HCT116 (cell line): Measurements from ENCODE around the gene SAG. TPM values are rescaled to one million over a fixed set of nuclear protein-coding genes. Genes with fewer than 3 reads are reported as not detected.

Experiments
- ATAC-seq: fragments of 200-7000 bp; cut with Tn5 transposase; 2 replicates; pipeline ENCODE4 v1.9.1; 2020; ENCODE audit warnings: mild to moderate bottlenecking, moderate library complexity
- BruUV-seq: library from RNA; stranded (reverse); fragments of 400-500 nt; replicated peaks from 2 replicates; lab custom pipeline; 2021; lab: Mats Ljungman, UMichigan
- CTCF ChIA-PET: fragments of 300-600 bp; sonication (Branson Sonifier 250); formaldehyde crosslinking; loops from one replicate; lab custom pipeline; 2021; ENCODE audit warnings: antibody characterized with exemption; lab: Charles Lee
- POLR2A ChIA-PET: fragments of 300-600, 350-600 bp; sonication (Branson Sonifier 250); formaldehyde crosslinking; loops from one replicate; lab custom pipeline; 2021; ENCODE audit warnings: antibody characterized with exemption; lab: Charles Lee
- RAD21 ChIA-PET, 2 experiments: fragments of 300-600 bp; sonication (Branson Sonifier 250); formaldehyde crosslinking; loops; one replicate each; lab custom pipeline; 2023; ENCODE audit warnings: low total read pairs in 2 of 2; ENCODE audit not compliant: uncharacterized antibody in 2 of 2, unreplicated experiment in 2 of 2, low non-redundant PET in 1 of 2; lab: Charles Lee
- DNase-seq: peaks from one replicate; pipeline ENCODE4 v3.0.0-alpha.2; 2010; ENCODE audit warnings: low read depth, low spot score
- H2AFZ ChIP-seq: fragments of 200-600 bp; shearing (Covaris generic), sonication (generic); 2 replicates; pipeline ENCODE4 v1.6.1; 2017; ENCODE audit warnings: low read depth, mixed run types, mixed read lengths, antibody characterized with exemption, low read length; ENCODE audit not compliant: poor library complexity, severe bottlenecking
- H3K27ac ChIP-seq: 2 replicates; pipeline ENCODE4 v1.5.1; 2012; ENCODE audit warnings: low read depth, low read length
- H3K27me3 ChIP-seq: fragments of 200-600 bp; sonication (generic); 2 replicates; pipeline ENCODE4 v1.6.1; 2016; ENCODE audit warnings: mixed run types, low read length, mixed read lengths; ENCODE audit not compliant: insufficient read depth
- H3K36me3 ChIP-seq, 2 experiments: fragments of 200-500 bp in 1 of 2; fragments of 200-600 bp in 1 of 2; sonication (Bioruptor generic) in 1 of 2; sonication (generic) in 1 of 2; 2 replicates each; pipeline versions ENCODE4 v1.5.1 to v1.6.1; 2014 to 2016; ENCODE audit warnings: low read length in 2 of 2, inconsistent platforms in 1 of 2, mixed read lengths in 1 of 2, mixed run types in 1 of 2; ENCODE audit not compliant: insufficient read depth in 2 of 2, control insufficient read depth in 1 of 2
- H3K4me1 ChIP-seq, 2 experiments: fragments of 200-600 bp in 1 of 2; sonication (generic) in 1 of 2; 2 replicates each; pipeline versions ENCODE4 v1.5.1 to v1.6.1; 2012 to 2017; ENCODE audit warnings: low read length in 2 of 2, inconsistent platforms in 1 of 2, mild to moderate bottlenecking in 1 of 2, mixed read lengths in 1 of 2, mixed run types in 1 of 2, moderate library complexity in 1 of 2; ENCODE audit not compliant: insufficient read depth in 2 of 2, control insufficient read depth in 1 of 2
- H3K4me2 ChIP-seq: fragments of 200-600 bp; sonication (generic); 2 replicates; pipeline ENCODE4 v1.6.1; 2017; ENCODE audit warnings: mixed run types, low read length, mixed read lengths
- H3K4me3 ChIP-seq, 2 experiments: fragments of 200-600 bp in 1 of 2; sonication (generic) in 1 of 2; replicated peaks in 1 of 2; 2 replicates each; pipeline ENCODE4 v1.5.1; 2011 to 2016; ENCODE audit warnings: low read length in 2 of 2, control low read depth in 1 of 2, low read depth in 1 of 2, mild to moderate bottlenecking in 1 of 2, mixed read lengths in 1 of 2, mixed run types in 1 of 2
- H3K79me2 ChIP-seq: fragments of 200-600 bp; sonication (generic); 2 replicates; pipeline ENCODE4 v1.6.1; 2017; ENCODE audit warnings: mild to moderate bottlenecking, mixed run types, low read length, moderate library complexity, mixed read lengths; ENCODE audit not compliant: insufficient read depth
- H3K9ac ChIP-seq: fragments of 200-600 bp; sonication (generic); 2 replicates; pipeline ENCODE4 v1.6.1; 2016; ENCODE audit warnings: low read length, mixed read lengths
- H3K9me2 ChIP-seq: fragments of 200-600 bp; sonication (generic), shearing (Covaris generic); 2 replicates; pipeline ENCODE4 v1.6.1; 2017; ENCODE audit warnings: mixed run types, mild to moderate bottlenecking, moderate library complexity; ENCODE audit not compliant: insufficient read depth
- H3K9me3 ChIP-seq, 2 experiments: fragments of 200-500 bp in 1 of 2; fragments of 200-600 bp in 1 of 2; sonication (Bioruptor generic) in 1 of 2; sonication (generic) in 1 of 2; 2 replicates each; pipeline ENCODE4 v1.6.1; 2014 to 2017; ENCODE audit warnings: low read length in 2 of 2, mixed read lengths in 2 of 2, inconsistent platforms in 1 of 2, low read depth in 1 of 2, mild to moderate bottlenecking in 1 of 2, mixed run types in 1 of 2, moderate library complexity in 1 of 2; ENCODE audit not compliant: control insufficient read depth in 1 of 2, insufficient read depth in 1 of 2
- H4K20me1 ChIP-seq: fragments of 200-600 bp; sonication (generic), shearing (Covaris generic); 2 replicates; pipeline ENCODE4 v1.6.1; 2017; ENCODE audit warnings: mixed run types, mild to moderate bottlenecking, moderate library complexity; ENCODE audit not compliant: insufficient read depth
- CBX3 ChIP-seq: IDR thresholded peaks from 2 replicates; pipeline ENCODE4 v1.6.1; 2012; ENCODE audit warnings: low read depth
- CEBPB ChIP-seq: IDR thresholded peaks from 2 replicates; pipeline ENCODE4 v1.6.1; 2012; ENCODE audit warnings: low read depth
- CTCF ChIP-seq, 3 experiments: fragments of 200-600 bp in 1 of 3; sonication (generic) in 1 of 3; IDR thresholded peaks in 2 of 3; conservative IDR thresholded peaks in 1 of 3; 2 replicates each; pipeline ENCODE4 v1.5.1; 2012 to 2017; ENCODE audit warnings: low read depth in 2 of 3, low read length in 2 of 3, antibody characterized with exemption in 1 of 3, borderline replicate concordance in 1 of 3, control low read depth in 1 of 3, mild to moderate bottlenecking in 1 of 3, mixed read lengths in 1 of 3, mixed run types in 1 of 3, moderate library complexity in 1 of 3; ENCODE audit not compliant: insufficient read depth in 1 of 3
- EGR1 ChIP-seq: IDR thresholded peaks from 2 replicates; pipeline ENCODE4 v1.6.1; 2012; ENCODE audit warnings: low read depth
- ELF1 ChIP-seq: IDR thresholded peaks from 2 replicates; pipeline ENCODE4 v1.6.1; 2012; ENCODE audit warnings: low read depth, borderline replicate concordance
- EZH2 ChIP-seq: fragments of 200-600 bp; sonication (generic); IDR thresholded peaks from 2 replicates; pipeline ENCODE4 v1.6.1; 2017; ENCODE audit warnings: antibody characterized with exemption, mixed run types
- EZH2phosphoT487 ChIP-seq: fragments of 200-600 bp; IDR thresholded peaks from 2 replicates; pipeline ENCODE4 v1.6.1; 2018; ENCODE audit warnings: antibody characterized with exemption, borderline replicate concordance
- FOSL1 ChIP-seq: IDR thresholded peaks from 2 replicates; pipeline ENCODE4 v1.6.1; 2012; ENCODE audit warnings: low read depth
- POLR2A ChIP-seq: IDR thresholded peaks from 2 replicates; pipeline ENCODE4 v1.7.0; 2011; ENCODE audit warnings: borderline replicate concordance; ENCODE audit not compliant: insufficient read depth, insufficient read length; ENCODE audit errors: extremely low read depth
- POLR2AphosphoS5 ChIP-seq: IDR thresholded peaks from 2 replicates; pipeline ENCODE4 v1.6.1; 2011; ENCODE audit warnings: mild to moderate bottlenecking, low read depth, low read length, moderate library complexity
- RAD21 ChIP-seq: IDR thresholded peaks from 2 replicates; pipeline ENCODE4 v1.6.1; 2012; ENCODE audit warnings: low read depth, mild to moderate bottlenecking
- SIN3A ChIP-seq: IDR thresholded peaks from 2 replicates; pipeline ENCODE4 v1.6.1; 2012; ENCODE audit warnings: low read depth
- SP1 ChIP-seq: IDR thresholded peaks from 2 replicates; pipeline ENCODE4 v1.6.1; 2012; ENCODE audit warnings: low read depth
- SRF ChIP-seq: IDR thresholded peaks from 2 replicates; pipeline ENCODE4 v1.6.1; 2012; ENCODE audit warnings: low read depth
- YY1 ChIP-seq: IDR thresholded peaks from 2 replicates; pipeline ENCODE4 v1.6.1; 2011; ENCODE audit warnings: low read length, low read depth, moderate library complexity, mild to moderate bottlenecking; ENCODE audit not compliant: insufficient replicate concordance; ENCODE audit errors: extremely low read depth
- ZBTB33 ChIP-seq: IDR thresholded peaks from 2 replicates; pipeline ENCODE4 v1.6.1; 2011; ENCODE audit warnings: mild to moderate bottlenecking, low read length, moderate library complexity; ENCODE audit not compliant: insufficient replicate concordance; ENCODE audit errors: extremely low read depth
- ZFX ChIP-seq: fragments of 450-650 bp; IDR thresholded peaks from 2 replicates; pipeline ENCODE4 v1.6.1; 2017
- ZNF274 ChIP-seq: fragments of 200-500 bp; sonication (Bioruptor generic); IDR thresholded peaks from 2 replicates; pipeline ENCODE4 v1.6.1; 2014; ENCODE audit warnings: mild to moderate bottlenecking, low read depth, low read length, inconsistent platforms
- intact Hi-C: fragments of 100-400 bp; cut with micrococcal nuclease; formaldehyde crosslinking; loops from 2 replicates; pipeline ENCODE4 v1.10.0; 2022
- total RNA-seq: library from RNA; stranded (reverse); gene quantifications from one replicate; pipeline ENCODE4 v1.2.1, GENCODE V29; 2021; ENCODE audit not compliant: unreplicated experiment

Gene SAG
- total RNA-seq, 1 experiment from 2014 or later: not detected

GRCh38 chr2:233341296-233341695 lies 33.7 kb downstream of the SAG start:
- ATAC-seq (no peak), DNase-seq (no peak)
- BruUV-seq: no TSS peak
- POLR2A ChIA-PET: no interaction called here
- RAD21 ChIA-PET: no interaction called here
- Histone ChIP-seq H3K9ac (no peak overlapping the region), H3K4me1 (no peaks in the 10 kb centered on the region), H3K27me3 (no peaks in the 10 kb centered on the region), H3K27ac (no peak overlapping the region), H3K9me2 (no peaks in the 10 kb centered on the region), H3K4me2 (no peak overlapping the region), H3K9me3 (no peaks in the 10 kb centered on the region), H3K79me2 (no peaks in the 10 kb centered on the region), H2AFZ (no peak overlapping the region), H4K20me1 (no peaks in the 10 kb centered on the region), H3K36me3 (no peaks in the 10 kb centered on the region), H3K4me3 (no peak overlapping the region)
- CTCF ChIA-PET: no interaction called here
- no peak for TF ChIP-seq FOSL1
- TF ChIP-seq CEBPB: no peak
- TF ChIP-seq ELF1: no peak
- no peak for TF ChIP-seq POLR2AphosphoS5
- no peak for TF ChIP-seq EZH2phosphoT487
- no peak for TF ChIP-seq SIN3A
- TF ChIP-seq ZBTB33: no peak
- TF ChIP-seq POLR2A: no peak
- TF ChIP-seq SRF: no peak
- TF ChIP-seq SP1: no peak
- TF ChIP-seq CTCF (IDR thresholded peaks at IDR 0.05 in 2 of 3, conservative IDR thresholded peaks at IDR 0.05 in 1 of 3; ENCODE audit: borderline replicate concordance in 1 of 3, insufficient read depth in 1 of 3, low read depth in 2 of 3, low read length in 2 of 3): no peak
- TF ChIP-seq EZH2: no peak
- TF ChIP-seq RAD21: no peak
- TF ChIP-seq ZFX: no peak
- no peak for TF ChIP-seq CBX3
- TF ChIP-seq EGR1: no peak
- TF ChIP-seq ZNF274: no peak
- TF ChIP-seq YY1: no peak
- intact Hi-C loops: no loop called here
